ENCODE results near the gene DDX46.

DNA sequence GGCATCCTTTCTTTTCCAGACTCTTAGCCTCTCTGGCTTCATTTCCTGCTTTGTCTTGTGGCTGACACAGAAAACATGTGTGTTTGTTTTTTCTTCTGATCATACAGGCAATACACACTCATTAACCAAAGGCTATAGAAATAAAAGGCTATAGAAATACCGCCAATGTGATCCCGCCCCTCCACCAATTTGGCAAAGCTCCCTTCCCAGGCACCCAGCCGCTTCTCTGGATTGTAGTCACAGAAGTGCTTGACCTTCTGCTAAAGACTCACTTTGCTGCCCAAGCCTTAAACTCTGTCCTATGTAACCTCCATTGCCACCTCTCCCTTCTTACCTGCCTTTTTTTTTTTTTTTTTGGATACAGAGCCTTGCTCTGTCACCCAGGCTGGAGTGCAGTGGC is 120.9 kb downstream of the DDX46 start:
- TF ChIP-seq YY1 (IDR thresholded peaks at IDR 0.05; ENCODE audit: insufficient read depth, insufficient read length): no peak
- TF ChIP-seq ZNF274 (IDR thresholded peaks at IDR 0.05; ENCODE audit: low read depth, low read length): no peak
- TF ChIP-seq SUZ12 (IDR thresholded peaks at IDR 0.05; ENCODE audit: extremely low read depth, insufficient read depth, insufficient read length): no peak
